Measurements from ENCODE around the gene DMD.

The DMD gene

DNA sequence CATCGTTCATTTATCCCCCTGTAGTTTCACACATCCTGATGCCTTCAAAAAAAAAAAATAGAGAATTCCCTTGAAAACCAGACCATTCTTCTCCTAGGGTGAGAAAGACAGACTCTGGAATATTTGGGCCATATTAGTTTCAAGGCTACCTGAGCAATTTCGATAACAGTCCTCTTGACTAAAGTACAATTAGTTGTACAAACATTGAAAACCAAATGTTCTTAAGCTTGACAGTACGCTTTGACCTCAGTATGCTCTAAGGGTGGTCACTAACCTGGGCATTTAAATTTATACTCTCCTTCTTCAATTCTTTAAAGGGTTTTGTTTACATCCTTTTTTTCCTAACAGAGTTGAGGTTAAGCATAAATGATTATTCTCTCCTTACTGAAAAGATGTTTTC lies 1774.9 kb downstream of the DMD start:
- DNase-seq (ENCODE audit: low read depth), result no peak
- TF ChIP-seq, protein P1, sequence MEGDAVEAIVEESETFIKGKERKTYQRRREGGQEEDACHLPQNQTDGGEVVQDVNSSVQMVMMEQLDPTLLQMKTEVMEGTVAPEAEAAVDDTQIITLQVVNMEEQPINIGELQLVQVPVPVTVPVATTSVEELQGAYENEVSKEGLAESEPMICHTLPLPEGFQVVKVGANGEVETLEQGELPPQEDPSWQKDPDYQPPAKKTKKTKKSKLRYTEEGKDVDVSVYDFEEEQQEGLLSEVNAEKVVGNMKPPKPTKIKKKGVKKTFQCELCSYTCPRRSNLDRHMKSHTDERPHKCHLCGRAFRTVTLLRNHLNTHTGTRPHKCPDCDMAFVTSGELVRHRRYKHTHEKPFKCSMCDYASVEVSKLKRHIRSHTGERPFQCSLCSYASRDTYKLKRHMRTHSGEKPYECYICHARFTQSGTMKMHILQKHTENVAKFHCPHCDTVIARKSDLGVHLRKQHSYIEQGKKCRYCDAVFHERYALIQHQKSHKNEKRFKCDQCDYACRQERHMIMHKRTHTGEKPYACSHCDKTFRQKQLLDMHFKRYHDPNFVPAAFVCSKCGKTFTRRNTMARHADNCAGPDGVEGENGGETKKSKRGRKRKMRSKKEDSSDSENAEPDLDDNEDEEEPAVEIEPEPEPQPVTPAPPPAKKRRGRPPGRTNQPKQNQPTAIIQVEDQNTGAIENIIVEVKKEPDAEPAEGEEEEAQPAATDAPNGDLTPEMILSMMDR (IDR thresholded peaks at IDR 0.05; ENCODE audit: insufficient read depth, low read depth, low read length, missing control alignments), result no peak
- no peak overlapping the region for H3K4me3 ChIP-seq (ENCODE audit: low read length)

DNA sequence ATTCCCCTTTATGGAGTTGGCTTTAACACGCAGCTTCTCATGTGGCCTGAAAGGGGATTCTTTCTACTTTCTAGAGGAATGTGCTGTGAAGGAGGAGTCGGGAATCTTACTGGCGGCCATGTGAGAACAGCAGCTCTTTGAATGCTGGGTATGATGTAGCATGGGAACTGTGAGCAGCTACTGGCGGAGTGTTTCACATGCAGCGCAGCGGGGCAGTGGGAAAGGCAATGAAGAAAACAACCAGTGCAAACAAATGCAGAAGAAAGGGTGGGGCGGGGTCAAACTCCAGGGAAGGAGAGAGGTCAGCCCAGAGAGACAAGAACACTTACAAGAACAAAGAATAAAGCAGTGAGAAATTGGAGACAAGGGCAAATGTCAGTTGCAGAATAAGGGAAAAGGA lies 1775.8 kb downstream of the DMD start:
- TF ChIP-seq, protein P1 (IDR thresholded peaks at IDR 0.05; ENCODE audit: insufficient read depth, low read depth, low read length, missing control alignments), result no peak
- H3K4me3 ChIP-seq (ENCODE audit: low read length), result no peak overlapping the region
- DNase-seq (ENCODE audit: low read depth), result no peak

DNA sequence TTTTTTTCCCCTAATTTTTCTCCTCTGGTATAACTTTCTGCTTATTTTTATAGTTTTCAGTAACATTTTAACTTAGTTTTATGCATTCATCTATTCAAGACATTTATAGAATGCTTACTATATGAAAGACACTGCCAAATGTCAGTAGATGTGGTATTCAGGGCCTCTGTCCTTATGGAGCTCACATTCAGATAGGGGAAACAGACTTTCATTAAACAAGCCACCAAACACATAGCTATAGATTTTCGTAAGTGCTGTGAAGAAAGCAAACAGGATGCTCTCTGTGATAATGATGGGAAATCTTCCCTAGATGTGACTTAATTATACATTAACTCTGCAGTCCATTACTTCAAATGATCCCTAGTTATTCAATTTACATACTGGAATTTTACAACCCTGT lies 1777.5 kb downstream of the DMD start:
- DNase-seq (ENCODE audit: low read depth), result no peak
- H3K4me3 ChIP-seq (ENCODE audit: low read length), result no peak overlapping the region
- TF ChIP-seq, protein P1 (IDR thresholded peaks at IDR 0.05; ENCODE audit: insufficient read depth, low read depth, low read length, missing control alignments), result no peak

DNA sequence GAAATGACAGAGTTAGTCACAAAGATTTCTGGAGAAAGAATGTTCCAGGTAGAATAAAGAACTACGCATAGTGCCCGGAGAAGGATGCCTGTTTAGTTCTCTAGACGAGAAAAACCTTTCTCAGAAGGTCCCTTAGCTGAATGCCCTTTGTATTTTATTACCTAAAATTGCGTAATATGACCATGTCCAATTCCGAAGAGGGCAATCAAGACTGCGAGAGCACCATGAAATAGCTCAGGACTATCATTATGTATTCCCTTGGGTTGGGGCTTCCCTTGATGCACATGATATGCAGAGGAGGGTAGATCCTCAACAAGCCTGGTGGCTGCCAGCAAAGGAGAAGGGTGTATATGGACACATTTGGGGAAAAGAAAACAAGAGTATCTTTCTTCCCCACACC lies 1781.4 kb downstream of the DMD start:
- DNase-seq (ENCODE audit: low read depth), result no peak
- TF ChIP-seq, protein P1 (IDR thresholded peaks at IDR 0.05; ENCODE audit: insufficient read depth, low read depth, low read length, missing control alignments), result no peak
- H3K4me3 ChIP-seq (ENCODE audit: low read length), result no peak overlapping the region

DNA sequence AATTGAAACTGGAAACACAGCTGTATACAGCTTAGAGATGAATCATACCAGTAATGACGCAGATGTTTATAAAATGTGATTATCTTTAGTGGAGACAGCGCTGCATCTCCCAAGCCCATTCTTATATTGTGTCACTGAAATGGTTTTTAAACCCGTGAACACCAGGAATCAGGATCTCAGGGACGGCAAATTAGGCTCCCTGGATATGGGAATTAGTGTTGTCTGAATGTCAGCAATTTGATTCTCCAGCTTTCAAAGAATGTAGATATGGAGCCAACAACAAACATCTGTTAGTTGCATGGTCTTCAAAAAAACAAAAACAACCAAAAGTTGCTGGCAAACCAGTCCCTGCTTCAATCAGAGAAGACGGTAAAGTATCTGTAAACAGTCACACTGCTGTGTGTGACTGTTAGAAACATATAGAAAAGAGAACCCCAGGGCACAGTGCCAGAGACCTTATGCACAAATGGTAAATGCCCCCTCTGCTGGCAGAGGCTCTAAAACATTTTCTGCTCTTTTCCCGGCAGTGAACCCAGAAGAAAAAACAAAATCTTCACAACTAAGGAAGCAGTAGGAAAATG lies 1787.7 kb downstream of the DMD start:
- H3K4me3 ChIP-seq (ENCODE audit: low read length), result no peak overlapping the region
- DNase-seq (ENCODE audit: low read depth), result peak; percentile 59
- TF ChIP-seq, protein P1 (IDR thresholded peaks at IDR 0.05; ENCODE audit: insufficient read depth, low read depth, low read length, missing control alignments), result peak; percentile 42

DNA sequence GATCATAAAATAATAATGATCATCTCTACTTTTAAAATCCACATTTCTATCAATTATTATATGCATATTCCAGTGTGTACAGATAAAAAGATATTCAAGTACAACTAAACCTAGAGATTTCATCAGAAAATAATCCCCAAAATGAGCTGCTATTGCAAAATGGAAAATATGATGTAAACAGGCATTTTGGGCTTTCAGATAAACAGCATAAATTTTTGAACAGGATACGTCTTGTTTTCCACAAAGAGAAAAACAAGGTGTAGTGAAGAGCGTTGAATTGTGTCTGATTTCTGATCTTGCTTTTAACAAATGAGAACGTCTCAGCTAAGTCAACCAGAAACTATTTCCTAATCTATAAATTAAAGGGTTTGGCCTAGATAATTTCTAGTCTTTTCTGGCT lies 1789.9 kb downstream of the DMD start:
- no peak overlapping the region for H3K4me3 ChIP-seq (ENCODE audit: low read length)
- TF ChIP-seq, protein P1 (IDR thresholded peaks at IDR 0.05; ENCODE audit: insufficient read depth, low read depth, low read length, missing control alignments), result no peak
- DNase-seq (ENCODE audit: low read depth), result no peak

DNA sequence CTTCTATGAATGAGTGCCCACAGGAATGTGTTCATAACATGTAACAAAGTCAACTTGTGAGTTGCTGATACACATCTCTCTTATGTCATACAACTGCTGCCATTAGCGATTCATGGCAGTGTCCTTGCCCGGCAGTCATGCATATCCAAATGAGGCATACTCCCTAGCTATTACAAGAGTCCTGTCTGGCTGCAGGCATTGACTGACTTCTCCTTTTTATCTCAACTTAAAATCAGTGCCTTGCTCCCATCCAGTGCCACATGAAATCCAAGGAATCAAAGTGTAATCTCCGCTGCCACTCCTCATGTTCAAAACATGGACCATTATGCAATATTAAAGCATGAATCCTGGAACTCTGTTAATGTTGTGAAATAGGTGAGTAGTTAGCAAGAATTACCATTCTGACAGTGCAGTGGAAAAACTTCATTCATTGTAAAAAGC lies 1790.6 kb downstream of the DMD start:
- peak; percentile 47 for DNase-seq (ENCODE audit: low read depth)
- TF ChIP-seq, protein P1 (IDR thresholded peaks at IDR 0.05; ENCODE audit: insufficient read depth, low read depth, low read length, missing control alignments), result no peak

More for the DNA sequence above, 1790.6 kb downstream of the DMD start:
- H3K4me3 ChIP-seq (ENCODE audit: low read length), result no peak overlapping the region
